Activated effector memory CD4-positive, alpha-beta T cell treated with anti-CD3 and anti-CD28 coated beads, Interleukin-2, amount 50 U/mL, for 16 hours (primary cell): ENCODE measurements around the gene KCNE2.
"Not testable (repeated sequence)": the region's sequence is repeated elsewhere in the genome, so short reads cannot be mapped to it uniquely, and the experiment has no call there.

Source experiments
- DNase-seq: peaks from one replicate; pipeline ENCODE4 v3.0.0-alpha.2; 2020

KCNE2 gene

GRCh38 chr21:34417448-34418077 lies 53.8 kb downstream of the KCNE2 start:
- not testable (repeated sequence) for DNase-seq
